Kidney glomerular epithelial cell (primary cell): ENCODE data around the gene MUTYH.
A peak's percentile ranks its signal among the peaks of the same experiment; 100 is the strongest.

Experiments
- DNase-seq: peaks from one replicate; lab custom pipeline; 2025; lab: John Stamatoyannopoulos, UW

MUTYH gene

DNA sequence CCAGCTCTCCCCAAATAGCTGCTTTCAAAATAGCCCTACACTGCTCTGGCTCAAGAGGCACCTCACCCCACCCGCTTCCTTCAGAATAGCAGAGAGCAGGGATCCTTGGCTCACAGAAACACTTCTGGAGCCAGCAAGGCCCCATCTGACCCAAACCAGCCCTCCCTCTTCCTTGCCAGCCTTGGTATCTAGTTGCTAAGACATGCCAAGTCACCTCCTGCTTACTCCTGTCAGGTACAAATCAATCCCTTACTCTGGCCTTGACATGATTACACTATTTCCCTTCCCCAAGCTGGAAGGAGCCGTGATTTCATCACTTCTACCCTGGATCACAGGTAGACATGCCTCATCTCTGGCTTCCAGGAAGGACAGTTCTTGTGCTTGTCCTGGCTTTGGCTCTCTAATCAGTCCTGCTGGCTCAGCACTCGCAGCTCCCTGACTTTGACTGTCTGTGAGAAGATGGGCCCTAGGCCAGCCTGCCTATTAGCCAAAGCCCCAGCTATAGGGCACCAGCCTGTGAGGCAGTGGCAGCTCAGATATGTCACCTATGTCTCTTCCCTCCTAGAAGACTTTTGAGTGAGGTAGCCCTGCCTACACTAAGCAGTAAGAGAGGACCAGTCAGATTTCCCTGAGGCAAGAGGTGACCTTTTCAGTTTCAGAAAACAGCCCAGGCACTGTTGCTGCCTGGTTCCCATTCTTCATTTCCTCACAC is 8.9 kb upstream of the MUTYH start:
- DNase-seq: no peak

DNA sequence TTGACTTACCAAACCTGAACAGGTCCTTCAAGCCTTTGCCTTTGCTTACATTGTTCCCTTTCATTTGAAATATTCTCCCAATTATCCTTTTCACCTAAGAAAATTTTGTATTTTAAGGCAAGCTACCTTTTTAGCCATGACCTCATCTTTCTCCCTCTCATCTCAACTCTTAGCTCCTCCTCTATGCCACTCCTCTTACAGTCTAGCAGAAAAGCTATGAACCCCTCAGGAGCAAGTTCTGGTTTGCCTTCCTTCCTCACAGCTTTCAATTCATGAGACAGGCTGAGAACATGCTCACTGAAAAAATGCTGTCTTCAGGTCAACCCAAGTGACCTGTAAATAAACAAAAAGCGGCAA is 8.3 kb upstream of the MUTYH start:
- no peak for DNase-seq

DNA sequence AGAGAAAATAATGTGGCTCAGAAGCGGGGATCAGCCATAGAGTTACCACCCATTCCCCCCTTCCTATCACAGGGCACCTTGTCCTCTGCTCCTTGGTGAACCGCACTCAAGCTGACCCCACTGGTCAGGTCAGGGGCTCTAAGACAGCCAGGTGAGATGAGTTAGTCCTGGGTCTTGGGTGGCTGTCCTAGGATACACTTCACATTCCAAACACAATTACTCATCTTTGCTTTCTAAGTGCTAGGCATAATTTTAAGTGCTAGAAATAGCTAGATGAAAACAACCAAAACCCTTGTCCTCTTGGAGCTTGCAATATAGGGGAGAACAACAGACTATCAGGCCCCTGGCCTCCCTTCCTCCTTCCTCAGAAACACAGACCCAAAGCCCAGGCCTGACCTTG is 7.8 kb upstream of the MUTYH start:
- peak; percentile 11 for DNase-seq

DNA sequence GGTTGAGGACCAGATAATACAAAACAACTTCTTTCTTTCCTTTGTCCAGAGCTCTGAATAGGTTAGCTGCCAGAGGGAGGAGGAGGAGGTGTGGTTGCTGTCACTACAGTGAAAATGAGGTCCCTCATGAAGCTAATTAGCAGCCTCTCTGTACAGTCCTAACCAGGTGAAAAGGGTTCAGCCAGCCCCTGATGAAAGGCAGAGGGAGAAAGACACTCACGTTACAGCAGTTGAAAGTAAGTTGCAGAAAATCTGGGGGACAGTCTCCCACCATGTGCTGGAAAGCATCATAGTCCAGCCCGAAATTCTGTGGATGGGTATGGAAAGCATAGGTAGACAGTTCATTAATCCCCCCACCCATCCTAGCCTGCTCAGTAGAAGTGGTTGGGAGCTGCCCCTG is 6.2 kb upstream of the MUTYH start:
- no peak for DNase-seq

DNA sequence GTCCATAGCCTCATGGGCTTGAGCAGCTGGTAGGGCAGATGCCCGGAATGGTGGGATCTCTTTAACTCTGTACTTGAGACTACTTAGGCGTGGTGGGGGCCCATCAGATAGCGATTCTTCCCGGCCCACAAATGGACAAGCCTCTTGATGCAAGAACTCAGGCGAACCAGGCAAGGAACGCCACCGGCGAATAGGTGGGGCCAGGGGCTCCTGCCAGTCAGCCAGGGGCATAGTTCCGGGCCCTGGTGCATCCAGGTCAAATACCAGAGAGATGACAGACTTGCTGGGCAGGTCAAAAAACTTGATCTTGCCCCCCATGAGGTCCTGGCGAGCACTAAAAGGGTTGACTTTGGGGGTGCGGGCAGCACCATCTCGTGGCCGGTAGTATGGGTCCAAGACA is 4.8 kb upstream of the MUTYH start:
- no peak for DNase-seq

DNA sequence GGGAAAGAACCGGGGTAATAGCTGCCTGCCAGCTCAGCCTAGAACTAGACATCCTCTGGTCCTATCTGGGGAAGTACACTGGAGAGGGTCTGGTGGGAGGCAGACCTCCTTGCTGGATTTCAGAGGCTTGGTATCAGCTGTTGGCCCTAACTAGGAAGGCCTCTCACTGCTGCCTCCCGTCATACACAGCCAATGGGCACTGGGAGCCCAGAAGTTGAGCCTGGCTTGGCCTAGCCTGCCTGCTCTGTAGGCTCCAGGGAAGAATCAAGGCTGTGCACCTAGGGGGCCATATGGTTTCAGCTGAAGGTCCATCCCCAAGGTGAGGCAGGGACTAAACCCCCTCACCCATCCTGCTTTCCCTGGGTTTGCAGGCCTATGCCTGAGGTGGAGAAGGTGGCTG is 4.3 kb upstream of the MUTYH start:
- DNase-seq: no peak

DNA sequence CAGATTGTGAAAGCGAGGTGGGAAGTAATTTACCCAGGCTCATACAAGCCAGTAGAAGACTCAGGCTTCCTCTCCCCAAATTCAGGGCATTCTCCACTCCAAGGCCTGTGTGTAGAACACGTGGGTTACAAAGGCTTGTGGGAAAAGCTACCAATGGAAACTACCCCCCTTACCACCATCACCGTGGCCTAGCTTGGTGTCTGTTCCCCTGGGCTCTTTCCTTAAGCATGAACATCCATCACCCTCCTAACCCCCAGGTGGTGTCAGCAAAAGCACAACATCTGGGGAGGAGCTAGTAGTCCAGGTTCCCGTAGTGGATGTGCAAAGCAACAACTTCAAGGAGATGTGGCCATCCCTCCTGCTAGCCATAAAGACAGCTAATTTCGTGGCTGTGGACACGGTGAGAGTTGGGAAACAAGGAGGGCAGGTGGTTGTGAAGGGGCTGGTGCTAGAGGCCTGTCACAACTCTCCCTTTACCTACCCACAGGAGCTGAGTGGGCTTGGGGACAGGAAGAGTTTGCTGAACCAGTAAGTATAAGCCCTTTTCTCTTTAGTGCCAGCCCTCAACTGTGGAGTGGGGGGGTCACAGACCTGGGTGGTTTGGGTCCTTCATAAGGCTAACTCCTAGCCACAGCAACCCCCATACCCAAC is 701 bp upstream of the MUTYH start:
- no peak for DNase-seq

DNA sequence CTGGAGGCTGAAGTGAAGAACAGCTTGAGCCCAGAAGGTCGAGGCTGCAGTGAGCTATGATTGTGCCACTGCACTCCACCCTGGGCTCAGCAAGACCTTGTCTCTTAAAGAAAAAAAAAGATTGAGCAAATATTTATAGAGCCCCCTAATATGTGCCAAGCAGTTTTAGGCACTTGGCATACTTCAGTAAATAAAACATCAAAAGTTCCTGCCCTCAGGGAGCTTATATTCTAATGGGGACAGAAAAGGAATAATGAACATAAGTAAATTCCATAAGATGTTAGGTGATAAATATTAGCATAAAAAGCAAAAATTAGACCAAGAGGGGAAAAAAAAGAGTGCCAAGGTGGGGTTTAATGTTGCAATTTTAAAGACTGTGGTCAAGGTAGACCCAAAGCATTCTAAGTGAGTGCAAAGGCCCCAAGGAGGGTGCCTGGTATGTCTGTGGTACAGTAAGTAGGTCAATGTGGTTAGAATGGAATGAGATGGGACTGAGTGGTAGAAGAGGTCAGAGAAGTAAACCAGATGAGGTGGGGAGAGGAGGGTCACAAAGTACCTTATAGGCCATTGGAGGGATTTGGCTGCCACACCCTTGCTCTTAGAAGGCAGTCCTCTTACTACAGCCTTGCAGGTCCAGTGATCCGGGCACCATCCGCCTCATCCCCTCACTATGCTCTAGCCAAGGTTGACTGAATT is 2.5 kb downstream of the MUTYH start:
- no peak for DNase-seq

DNA sequence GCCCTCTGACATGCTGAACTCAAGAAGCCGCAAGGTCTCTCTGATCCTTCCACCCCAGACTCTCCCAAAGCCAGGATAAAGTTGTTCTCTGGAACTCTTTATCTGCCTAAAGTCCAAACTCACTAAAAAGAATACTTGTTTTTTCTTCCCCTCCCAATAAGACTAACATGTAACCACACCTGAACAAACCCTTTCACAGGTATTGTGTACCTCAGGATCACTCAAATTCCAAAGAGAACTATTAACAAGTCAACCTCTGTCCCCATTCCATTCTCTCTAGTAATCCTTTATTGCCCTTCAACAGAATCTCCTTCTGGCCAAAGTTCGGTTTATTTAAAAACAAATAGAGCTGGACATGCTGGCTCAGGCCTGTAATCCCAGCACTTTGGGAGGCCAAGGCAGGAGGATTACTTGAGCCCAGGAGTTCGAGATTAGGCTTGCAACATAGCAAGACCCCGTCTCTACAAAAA is 4.3 kb downstream of the MUTYH start:
- no peak for DNase-seq

DNA sequence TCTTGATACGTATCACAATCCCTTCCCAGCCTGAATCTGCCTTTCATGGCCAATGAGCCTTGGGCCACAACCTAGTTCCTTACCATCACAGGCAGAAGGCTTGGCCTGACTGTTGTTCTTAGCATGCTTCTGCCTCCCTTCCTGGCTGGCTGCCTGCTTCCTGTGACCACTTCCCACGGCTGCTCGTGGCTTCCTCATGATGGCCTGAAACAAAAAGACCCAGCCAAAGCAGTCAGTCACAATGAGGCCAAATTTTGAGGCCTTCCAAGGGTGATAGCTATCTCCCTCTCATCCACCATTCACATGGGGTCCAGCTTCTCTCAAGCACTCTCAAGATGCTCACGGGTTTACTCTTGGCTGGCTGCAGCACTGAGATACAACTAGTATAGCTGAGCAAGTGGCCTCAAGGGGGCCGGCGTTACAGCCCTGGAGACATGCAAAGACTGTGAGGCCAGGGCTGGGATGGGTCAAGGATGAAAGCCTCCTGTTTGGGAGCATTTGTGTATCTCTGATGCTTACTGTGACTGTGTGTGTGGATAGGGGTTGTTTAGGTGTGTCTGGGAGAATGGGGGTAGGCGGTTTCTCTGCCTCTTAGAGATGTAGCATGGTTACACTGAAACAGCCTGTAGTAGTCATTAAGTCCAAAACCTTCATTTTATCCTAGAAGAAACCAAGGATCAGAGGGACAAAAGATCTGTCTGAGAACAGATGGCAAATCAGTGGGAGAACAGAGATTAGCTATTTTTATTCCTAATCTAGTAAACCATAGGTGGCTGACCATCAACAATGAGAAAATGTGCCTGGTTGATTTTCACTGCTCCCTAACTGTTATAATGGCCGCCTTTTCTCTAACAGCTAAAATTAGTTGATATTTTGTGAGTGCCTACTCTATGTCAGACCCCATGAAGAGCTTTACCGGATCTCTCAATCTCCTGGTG is 5.7 kb downstream of the MUTYH start:
- DNase-seq: no peak

DNA sequence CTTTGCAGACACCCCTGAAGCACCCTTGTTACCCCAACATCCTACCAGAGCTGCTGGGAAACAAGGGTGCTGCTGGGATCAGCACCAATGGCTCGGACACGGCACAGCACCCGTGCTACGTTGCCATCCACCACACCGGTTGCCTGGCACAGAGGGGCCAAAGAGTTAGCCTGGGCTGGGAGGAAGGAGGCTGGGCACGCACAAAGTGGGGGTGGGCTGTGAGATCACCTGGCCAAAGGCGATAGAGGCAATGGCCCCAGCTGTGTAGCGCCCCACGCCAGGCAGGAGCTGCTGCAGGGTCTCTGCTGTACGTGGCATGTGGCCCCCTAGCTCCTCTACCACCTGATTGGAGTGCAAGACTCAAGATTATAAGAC is 7.9 kb downstream of the MUTYH start:
- DNase-seq: no peak

DNA sequence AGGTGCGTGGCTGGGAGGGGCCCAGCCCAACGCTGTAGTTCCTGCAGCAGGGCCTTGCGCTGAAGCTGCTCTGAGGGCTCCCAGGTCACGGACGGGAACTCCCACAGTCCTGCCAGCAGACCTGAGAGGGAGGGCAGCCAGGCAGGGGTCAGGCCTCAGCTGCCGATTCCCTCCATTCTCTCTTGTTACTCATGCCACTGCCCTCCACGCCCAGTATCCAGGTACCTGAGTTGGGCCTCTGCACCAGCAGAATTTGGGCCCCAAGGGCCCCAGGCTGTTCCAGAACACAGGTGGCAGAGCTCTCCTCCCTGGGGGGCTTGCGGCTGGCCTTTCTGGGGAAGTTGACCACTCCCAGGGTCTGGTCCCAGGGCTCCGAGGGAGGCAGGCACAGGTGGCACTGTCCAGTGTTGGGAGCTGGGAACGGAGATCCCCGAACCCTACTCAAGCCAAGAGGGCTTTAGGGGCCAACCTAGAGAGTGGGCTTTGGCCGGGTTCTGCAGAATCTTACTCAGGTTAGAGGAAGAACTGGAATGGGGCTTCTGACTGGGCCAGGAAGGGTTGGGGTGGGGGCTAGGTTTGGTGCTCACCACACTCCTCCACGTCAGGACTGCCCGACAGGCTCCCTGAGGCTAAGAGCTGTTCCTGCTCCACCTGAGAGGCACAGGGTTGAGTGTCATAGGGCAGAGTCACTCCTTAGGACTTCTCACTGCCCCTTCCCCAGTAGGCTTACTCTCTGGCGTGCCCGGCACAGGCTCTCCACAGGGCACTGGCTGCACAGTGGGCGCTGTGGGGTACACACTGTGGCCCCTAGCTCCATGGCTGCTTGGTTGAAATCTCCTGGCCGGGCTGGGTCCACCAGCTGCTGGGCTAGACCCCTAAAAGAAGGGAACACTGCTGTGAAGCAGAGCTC is 8.5 kb downstream of the MUTYH start:
- DNase-seq: no peak

DNA sequence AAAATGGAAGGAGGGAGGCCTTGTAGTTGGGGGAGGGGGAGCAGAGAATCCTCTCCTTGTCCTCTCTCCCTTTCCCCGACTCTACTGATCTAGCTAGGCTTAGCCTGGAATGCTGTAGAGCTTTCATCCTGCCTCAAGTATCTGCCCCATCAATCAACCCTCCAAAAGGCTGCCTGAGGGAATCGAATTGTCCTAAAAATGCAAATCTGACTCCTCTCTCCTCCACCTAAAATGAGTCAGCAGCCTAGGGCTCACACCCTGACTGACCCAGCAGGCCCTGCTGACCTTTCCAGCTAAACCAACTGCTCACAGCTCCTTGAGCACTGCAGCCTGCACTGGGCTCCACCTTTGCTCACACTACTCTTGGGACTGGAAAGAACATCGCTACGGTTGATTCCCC is 10.8 kb downstream of the MUTYH start:
- no peak for DNase-seq

DNA sequence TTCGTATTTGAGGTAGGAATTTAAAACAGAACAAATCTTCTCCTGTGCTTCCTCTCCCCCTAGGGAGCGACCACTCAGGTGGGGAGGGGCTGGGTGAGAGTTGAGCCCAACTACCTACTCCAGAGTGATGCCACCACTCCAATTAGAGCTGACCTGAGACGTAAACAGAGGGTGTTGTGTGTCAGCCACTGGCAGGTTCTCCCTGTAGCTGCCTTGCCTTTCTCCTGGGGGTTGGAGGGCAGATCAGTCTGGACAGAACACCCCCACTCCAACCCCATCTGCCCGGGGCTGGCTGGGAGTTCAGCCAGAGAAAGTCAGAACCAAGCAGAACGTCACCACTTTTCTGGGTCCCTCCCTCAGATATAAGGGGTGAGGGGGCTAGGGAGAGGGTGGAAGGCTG is 11.6 kb downstream of the MUTYH start:
- no peak for DNase-seq

DNA sequence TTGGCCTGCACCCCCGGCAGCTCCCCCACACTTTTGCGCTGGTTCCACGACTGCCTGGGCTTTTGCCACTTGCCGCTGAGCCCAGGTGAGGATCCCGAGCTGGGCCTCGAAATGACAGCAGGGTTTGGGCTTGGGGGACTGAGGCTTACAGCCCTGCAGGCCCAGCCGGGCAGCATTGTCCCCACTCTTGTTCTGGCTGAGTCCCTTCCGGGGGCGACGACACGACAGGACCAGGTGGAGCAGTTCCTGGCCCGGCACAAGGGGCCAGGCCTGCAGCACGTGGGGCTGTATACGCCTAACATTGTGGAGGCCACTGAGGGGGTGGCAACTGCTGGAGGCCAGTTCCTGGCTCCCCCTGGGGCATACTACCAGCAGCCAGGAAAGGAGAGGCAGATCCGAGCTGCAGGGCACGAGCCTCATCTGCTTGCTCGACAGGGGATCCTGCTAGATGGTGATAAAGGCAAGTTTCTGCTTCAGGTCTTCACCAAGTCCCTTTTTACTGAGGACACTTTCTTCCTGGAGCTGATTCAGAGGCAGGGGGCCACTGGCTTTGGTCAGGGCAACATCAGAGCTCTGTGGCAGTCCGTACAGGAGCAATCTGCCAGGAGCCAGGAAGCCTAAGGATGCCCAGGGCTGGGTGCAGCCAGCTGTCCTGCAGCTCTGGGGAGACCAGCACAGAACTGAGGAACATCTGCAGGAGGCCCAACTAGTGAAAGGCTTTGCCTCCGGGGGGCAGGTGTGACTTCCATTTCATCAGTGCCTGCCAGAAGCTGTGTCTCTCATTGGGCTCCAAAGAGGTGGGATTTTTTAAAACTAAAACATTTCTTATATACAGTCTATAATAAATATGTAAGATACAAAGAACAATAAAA is 12.4 kb downstream of the MUTYH start:
- no peak for DNase-seq

DNA sequence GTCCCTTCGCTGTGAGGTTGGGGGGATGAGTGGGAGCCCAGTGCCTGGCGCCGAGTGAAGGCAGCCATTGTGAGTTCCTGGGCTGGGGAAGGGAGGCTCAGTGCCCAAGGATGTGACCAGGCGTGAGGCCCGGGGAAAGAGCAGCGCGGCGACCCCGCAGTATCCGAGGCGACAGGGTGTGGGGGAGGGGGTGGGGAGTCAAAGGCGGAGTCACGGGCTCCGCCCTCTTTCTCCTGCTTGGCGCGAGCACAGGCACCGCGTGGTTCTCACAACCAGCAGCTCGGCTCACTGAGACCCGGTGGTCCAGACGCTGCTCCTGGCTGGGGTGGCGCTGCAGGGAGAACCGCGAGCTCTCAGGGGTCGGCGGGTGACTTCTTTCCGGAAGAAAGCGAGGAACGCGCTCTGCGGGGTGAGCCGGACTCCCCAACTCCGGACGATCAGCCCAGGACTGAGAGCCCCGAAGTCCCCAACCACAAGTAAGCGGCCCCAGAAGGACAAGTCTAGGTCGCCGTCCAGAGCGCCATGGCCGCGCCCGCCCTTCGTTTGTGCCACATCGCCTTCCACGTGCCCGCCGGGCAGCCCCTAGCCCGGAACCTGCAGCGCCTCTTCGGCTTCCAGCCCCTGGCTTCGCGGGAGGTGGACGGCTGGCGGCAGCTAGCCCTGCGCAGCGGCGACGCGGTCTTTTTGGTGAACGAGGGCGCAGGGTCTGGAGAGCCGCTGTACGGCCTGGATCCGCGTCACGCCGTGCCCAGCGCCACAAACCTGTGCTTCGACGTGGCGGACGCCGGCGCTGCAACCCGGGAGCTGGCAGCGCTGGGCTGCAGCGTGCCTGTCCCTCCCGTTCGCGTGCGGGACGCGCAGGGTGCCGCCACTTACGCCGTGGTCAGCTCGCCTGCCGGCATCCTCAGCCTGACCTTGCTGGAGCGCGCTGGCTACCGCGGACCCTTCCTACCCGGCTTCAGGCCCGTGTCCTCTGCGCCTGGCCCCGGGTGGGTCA is 13.3 kb downstream of the MUTYH start, which contains the start of gene HPDL:
Gene HPDL, plus strand, starts transcription at position 269 of the 997 bp plus-strand sequence. Its CDS starts 254 bp downstream, at position 523.
- DNase-seq: peak; percentile 9

DNA sequence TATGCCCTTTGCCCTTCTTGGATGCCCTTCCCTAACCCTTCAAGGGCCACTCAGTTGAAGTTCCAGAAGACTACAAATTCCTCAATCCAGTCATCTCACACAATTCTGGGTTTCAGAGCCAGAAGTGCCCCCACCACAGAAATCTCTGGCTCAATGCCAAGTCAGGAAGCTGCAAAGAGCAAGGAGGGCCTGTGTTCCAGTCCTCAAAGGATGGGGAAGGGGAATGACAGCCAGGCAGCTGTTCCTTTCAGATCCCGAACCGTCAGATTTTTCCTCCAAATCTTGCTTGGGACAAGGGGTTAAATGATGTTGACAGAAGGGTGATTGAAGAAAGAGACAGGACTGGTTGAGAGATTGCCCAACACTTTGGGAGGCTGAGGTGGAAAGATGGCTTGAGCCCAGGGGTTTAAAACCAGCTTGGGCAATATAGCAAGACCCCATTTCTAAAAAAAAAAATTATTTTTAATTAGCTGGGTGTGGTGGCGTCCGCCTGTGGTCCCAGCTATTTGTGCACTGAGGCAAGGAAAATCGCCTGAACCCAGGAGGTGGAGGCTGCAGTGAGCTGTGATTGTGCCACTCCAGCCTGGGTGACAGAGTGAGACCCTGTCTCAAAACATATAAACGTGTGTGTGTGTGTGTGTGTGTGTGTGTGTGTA is 14.3 kb downstream of the MUTYH start:
- no peak for DNase-seq

DNA sequence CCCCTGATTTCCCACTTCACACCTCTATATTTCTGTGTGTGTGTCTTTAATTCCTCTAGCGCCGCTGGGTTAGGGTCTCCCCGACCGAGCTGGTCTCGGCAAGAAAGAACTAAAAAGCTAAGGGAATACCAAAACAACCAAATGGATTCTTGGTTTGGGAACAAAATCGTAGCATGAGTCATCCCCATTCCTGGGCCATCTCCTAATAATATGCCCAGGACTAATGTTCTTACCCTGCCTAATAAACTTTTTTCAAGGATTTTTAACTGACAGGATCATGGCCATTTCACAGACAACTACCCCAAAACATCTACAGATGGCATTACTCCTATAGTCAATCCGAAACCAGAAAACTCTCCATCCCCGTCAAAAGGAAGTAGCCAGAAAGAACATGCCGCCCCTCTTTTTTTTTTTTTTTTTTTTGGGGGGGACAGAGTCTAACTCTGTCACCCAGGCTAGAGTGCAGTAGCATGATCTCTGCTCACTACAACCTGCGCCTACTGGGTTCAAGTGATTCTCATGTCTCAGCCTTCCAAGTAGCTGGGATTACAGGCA is 17.7 kb downstream of the MUTYH start:
- no peak for DNase-seq
